GM18507 (cell line): ENCODE data around the gene SMARCD3.

Experiments
- DNase-seq: peaks from one replicate; pipeline ENCODE4 v3.0.0; 2011; ENCODE audit warnings: low read depth; ENCODE audit not compliant: insufficient read length; ENCODE audit errors: extremely low spot score
- FAIRE-seq: peaks from 2 replicates; lab custom pipeline; 2011; peaks lifted over from hg19 to GRCh38; lab: Jason Lieb, UNC

Gene SMARCD3

GRCh38 chr7:151195616-151196450, 52.7 kb downstream of the SMARCD3 start:
- FAIRE-seq (no peak), DNase-seq (no peak)

DNA sequence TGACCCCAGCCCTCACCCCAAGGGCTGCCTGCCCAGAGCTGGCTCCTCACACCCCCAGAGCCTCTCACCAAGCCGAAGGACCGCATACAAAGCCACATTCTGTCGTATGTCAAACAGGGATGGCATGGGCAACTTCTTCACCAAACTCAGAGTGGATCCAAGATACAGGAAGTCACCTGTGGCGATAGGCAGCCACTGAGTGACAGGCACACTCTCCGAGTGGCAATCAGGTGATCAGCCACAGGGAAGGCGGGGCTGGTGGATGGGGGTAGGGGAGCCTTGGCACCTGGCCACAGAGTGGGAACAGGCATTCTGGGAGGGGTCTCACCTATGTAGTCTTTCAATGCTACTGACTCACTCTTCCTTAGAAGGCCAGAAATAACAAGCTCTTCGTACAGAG, 54.3 kb downstream of the SMARCD3 start:
- FAIRE-seq (no peak), DNase-seq (no peak)

GRCh38 chr7:151193203-151193978, 55.1 kb downstream of the SMARCD3 start:
- no peak for DNase-seq
- FAIRE-seq: no peak

DNA sequence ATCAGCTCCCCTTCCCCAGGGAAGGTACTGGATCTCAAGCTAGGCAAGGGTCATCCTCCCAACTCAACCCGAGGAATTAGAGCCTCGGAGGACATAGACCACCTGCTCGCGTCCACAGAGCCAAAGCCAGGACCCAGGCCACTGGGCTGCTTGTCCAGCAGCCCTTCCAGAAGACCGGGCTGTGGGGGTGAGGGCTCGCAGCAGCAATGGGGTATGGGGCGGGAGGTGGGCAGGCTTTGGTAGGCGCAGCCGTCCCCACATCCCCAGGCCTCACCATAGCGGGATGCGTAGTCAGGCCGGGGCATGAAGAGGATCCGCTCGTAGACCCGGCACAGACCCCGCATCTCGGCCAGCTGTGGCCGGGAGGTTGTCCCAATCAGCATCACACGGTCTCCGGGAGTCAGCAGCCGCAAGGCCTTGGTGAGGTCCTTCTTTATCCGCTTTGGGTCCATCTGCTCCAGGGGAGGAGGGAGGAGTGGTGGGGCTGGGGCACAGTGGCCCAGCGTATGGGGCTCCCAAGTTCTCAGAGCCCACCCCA, 56.4 kb downstream of the SMARCD3 start:
- DNase-seq (no peak), FAIRE-seq (no peak)

GRCh38 chr7:151191544-151191943, 57.0 kb downstream of the SMARCD3 start:
- FAIRE-seq (no peak), DNase-seq (no peak)

DNA sequence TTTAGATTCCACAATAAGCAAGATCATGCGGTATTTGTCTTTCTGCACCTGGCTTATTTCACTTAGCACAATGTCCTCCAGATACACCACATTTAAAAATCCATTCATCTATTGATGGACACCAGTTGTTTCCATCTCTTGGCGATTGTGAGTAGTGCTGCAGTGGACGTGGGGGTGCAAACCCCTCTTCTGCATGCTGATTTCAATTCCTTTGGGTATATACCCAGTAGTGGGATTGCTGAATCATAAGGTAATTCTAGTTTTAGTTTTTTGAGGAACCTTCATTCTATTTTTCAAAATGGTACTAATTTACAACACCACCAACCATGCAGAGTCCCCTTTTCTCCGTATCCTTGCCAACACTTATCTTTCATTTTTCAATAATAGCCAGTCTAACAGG, 59.5 kb downstream of the SMARCD3 start:
- DNase-seq: no peak
- FAIRE-seq: no peak
